D721Med (cell line): ENCODE data around the gene MDFI.

Experiments used
- DNase-seq: peaks from one replicate; pipeline ENCODE4 v3.0.0; 2011; ENCODE audit warnings: low spot score; ENCODE audit not compliant: insufficient read length
- FAIRE-seq: peaks from 2 replicates; lab custom pipeline; 2011; peaks lifted over from hg19 to GRCh38; lab: Jason Lieb, UNC
- TF ChIP-seq, protein P1 (sequence below): IDR thresholded peaks from 2 replicates; pipeline ENCODE4 v1.5.1; 2012; ENCODE audit warnings: mild to moderate bottlenecking, control low read depth; ENCODE audit not compliant: insufficient read depth; ENCODE audit errors: missing control alignments

MDFI gene

DNA sequence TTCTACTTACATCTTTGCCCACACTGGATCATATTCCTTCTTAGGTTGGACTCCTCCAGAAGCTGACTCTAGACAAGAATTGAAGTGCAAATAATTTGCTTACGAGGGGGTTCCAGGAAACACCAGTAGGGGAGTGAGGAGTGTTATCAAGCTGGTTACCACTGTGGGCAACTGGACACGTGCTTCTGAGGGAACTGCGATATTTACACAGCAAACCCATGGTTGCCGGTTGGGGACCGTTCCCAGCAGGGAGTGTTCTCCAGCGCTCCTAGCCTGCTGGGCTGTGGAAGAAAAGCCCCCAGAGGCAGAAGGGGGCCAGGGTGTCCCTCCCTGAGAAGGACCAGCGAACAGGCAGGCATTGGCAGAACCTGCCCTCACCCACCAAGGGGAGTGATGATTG, 21.7 kb downstream of the MDFI start:
- DNase-seq (no peak), FAIRE-seq (no peak)
- TF ChIP-seq, protein P1, sequence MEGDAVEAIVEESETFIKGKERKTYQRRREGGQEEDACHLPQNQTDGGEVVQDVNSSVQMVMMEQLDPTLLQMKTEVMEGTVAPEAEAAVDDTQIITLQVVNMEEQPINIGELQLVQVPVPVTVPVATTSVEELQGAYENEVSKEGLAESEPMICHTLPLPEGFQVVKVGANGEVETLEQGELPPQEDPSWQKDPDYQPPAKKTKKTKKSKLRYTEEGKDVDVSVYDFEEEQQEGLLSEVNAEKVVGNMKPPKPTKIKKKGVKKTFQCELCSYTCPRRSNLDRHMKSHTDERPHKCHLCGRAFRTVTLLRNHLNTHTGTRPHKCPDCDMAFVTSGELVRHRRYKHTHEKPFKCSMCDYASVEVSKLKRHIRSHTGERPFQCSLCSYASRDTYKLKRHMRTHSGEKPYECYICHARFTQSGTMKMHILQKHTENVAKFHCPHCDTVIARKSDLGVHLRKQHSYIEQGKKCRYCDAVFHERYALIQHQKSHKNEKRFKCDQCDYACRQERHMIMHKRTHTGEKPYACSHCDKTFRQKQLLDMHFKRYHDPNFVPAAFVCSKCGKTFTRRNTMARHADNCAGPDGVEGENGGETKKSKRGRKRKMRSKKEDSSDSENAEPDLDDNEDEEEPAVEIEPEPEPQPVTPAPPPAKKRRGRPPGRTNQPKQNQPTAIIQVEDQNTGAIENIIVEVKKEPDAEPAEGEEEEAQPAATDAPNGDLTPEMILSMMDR: no peak

DNA sequence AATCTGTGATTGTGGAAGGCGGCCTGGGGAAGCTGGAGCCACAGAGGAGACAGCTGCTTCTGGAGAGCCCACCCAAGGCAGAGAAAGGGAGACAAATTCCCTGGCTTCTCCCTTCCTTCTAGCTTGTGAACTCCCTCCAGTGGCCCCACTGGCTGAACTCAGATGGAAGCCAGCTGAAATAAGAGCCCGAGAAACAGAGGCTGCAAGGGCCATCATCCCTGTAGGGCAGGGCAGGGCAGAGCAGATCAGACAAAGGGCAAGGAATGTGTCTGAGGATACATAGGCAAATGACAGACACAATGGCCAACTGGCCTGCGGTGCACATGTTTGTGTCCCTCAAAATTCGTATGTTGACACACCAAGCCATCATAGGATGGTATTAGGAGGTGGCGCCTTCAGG, 25.3 kb downstream of the MDFI start:
- no peak for FAIRE-seq
- DNase-seq: no peak
- TF ChIP-seq, protein P1: no peak

DNA sequence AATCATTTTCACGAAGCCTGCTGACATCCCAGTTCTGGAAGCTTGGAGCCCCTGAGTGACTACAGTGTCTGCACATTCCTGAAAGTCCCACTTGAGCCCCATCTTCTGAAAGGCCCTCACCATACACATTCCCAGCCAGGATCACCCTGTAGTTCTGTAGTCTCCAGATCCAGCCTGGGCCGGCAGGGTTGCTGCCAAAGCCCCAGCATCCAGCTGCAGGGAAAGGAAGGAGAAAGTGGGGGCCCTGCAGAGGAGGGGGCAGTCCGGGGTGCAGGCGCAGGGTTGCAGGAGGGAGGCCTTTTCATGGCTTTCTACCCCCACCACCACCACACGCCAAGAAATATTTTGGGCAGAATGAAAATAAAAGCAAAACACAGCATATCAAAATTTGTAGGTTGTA, 26.0 kb downstream of the MDFI start:
- FAIRE-seq (no peak), DNase-seq (no peak)
- TF ChIP-seq, protein P1: no peak

DNA sequence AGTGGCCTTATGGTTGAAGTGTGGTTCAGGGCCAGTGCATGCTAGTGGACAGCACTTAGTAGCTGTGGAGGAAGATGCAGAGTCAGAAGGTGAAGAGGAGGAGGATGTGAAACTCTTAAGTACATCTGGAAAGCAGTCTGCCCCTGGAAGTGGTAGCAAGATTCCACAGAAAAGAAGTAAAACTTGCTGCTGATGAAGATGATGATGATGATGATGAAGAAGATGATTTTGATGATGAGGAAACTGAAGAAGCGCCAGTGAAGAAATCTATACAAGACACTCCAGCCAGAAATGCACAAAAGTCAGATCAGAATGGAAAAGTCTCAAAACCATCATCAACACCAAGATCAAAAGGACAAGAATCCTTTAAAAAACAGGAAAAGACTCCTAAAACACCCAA, 28.9 kb downstream of the MDFI start:
- DNase-seq (no peak), FAIRE-seq (no peak)
- TF ChIP-seq, protein P1: no peak

DNA sequence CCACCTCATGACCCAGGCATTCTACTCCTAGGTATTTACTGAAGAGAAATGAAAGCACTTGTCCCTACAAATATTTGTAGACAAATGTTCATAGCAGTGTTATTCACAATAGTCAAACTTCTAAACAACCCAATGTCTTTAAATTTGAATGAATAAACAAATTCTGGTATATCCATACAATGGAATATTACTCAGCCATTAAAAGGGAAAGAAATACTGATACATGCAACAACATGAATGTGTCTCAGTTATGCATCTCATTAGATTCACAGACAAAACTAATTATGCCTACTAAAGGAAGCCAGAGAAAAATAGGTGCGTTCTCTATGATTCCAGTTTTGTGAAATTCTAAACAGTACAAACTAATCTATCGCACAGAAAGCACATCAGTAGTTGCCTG, 30.7 kb downstream of the MDFI start:
- TF ChIP-seq, protein P1: no peak
- FAIRE-seq (no peak), DNase-seq (no peak)

DNA sequence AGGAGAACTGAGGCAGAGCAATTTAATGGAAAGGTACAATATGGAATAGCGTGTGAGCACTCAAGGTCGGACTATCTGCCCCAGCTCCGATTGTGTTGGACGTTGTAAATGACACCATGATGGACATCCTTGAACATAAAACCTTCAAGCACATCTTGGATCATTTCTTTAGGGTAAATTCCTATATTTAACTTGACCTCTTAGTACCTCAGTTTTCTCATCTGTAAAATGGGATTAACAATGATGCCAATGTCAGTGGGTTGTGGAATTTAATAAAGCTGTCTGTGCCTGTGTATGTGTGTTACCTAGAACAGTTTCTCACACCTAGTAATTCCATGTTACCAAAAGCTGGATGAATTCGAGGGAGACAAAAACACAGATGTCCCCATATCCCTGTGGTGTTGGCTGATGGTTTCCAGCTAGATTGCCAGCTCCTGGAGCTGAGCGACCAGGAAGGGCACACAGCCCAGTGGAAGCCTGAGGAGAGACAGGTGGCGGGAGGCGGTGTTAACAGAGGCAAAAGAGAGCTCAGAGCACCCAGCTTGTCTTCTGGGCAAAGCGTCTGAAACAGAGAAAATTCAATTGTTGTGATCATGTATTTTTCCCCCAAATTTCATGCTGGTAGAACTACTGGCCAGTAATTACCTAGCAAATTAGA, 32.6 kb downstream of the MDFI start:
- DNase-seq (no peak), FAIRE-seq (no peak)
- TF ChIP-seq, protein P1: no peak

DNA sequence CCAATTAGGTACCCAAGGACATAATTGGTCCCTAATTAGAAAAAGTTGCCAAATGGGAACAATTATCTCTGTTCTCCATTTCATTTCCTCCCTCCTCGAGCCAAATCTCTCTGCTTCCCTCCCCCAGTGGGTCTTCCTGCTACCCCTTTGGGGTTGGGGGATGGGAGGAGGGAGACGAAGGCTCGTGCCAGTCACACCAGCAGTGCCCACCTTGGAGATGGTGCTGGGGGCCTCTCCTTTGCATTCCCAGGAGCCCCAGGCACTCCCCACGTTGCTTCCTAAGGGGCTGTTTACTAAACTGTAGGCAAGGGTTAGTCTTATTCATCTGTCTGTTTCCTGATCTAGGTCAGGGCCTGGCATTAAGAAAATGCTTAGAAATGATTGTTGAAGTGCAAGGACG, 33.1 kb downstream of the MDFI start:
- TF ChIP-seq, protein P1: no peak
- no peak for FAIRE-seq
- DNase-seq: no peak
